ENCODE measurements around the gene CCDC146. TPM values are rescaled to one million over a fixed set of nuclear protein-coding genes. Genes with fewer than 3 reads are reported as not detected.

CCDC146 gene
- total RNA-seq, 4 donors from 2014 or later = 11.9 to 16.1 (median 15.5) TPM

DNA sequence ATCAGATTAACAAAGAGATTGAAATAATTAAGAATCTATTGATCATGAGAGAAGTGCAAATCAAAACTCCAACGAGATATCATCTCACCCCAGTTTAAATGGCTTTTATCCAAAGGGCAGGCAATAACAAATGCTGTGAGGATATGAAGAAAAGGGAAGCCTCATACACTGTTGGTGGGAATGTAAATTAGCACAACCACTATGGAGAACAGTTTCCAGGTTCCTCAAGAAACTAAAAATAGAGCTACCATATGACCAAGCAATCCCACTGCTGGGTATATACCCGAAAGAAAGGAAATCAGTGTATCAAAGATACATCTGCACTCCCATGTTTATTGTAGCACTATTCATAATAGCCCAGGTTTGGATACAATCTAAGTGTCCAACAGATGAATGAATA lies 63.5 kb downstream of the CCDC146 start:
- TF ChIP-seq CTCF (IDR thresholded peaks at IDR 0.05; ENCODE audit: low read depth) = no peak

- no peak for TF ChIP-seq CTCF (IDR thresholded peaks at IDR 0.05; ENCODE audit: low read depth)
These were observed 66.5 kb downstream of the CCDC146 start for GRCh38 chr7:77188731-77189437.

DNA sequence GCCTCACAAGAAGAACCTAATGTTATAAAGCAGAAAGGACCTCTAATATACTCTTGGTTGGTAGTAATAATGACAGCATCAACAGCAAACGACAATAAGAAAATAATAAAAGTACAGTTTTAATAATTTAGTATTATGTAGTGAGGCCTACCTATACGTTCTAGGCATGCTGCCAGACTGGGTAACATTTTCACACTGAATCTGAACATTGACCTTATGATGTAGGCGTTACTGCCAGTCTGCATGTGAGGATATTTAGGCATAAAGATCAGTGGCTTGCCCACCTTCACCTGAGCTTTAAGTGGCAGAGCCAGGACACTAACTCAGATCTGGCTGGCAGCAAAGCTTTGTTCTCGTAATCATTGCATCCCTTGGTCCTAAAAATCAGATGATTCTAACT lies 74.7 kb downstream of the CCDC146 start:
- no peak for TF ChIP-seq CTCF (IDR thresholded peaks at IDR 0.05; ENCODE audit: low read depth)

- TF ChIP-seq CTCF (IDR thresholded peaks at IDR 0.05; ENCODE audit: low read depth) = no peak
These were observed 76.9 kb downstream of the CCDC146 start, which contains the start of gene FGL2 for GRCh38 chr7:77199013-77199966. Gene FGL2 (minus strand): TSS chr7:77199819. CDS start chr7:77199793, 26 bp downstream.

GRCh38 chr7:77200542-77200941 lies 78.1 kb downstream of the CCDC146 start:
- no peak for TF ChIP-seq CTCF (IDR thresholded peaks at IDR 0.05; ENCODE audit: low read depth)

DNA sequence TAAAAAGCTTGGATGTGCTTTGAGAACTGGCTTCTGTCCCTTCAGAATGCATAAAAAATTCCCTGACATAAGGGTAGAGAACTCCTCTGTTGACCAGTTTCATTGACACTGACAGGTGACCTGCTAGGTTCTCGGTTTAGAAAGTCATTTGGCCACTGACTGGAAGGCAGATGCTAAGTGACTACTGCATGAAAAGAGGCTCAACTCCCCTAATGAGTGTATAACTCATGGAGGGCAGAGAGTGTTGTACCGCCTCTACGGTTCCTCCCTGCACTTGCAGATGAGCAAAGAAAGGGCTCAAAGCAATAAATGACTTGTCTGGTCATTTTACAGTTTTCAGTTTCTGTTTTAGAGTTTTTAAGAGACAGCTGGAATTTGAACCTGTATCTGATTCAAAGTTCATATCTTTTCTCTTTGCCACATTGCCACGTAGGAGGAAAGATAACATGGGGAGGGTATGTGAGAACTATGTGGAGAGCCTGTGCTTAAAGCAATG lies 80.1 kb downstream of the CCDC146 start:
- TF ChIP-seq CTCF (IDR thresholded peaks at IDR 0.05; ENCODE audit: low read depth) = no peak

DNA sequence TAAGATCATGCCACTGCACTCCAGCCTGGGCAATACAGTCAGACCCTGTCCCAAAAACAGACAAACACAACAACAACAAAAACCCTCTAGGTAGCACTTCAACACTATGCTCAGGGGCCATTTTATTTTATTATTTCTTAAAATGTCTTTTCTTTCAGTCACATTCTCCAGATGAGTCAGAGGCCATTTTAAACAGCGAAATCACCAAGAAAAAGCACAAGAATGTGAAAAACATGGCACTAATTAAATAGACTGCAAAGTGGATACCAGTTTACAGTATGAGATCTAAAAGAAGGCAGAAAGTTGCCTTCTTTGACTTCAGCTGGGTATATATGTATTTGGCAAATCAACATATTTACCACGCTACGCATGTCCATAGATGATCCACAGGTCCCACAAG lies 83.3 kb downstream of the CCDC146 start:
- no peak for TF ChIP-seq CTCF (IDR thresholded peaks at IDR 0.05; ENCODE audit: low read depth)
